ENCODE data around the gene C13orf46. TPM values are rescaled to one million over a fixed set of nuclear protein-coding genes. Genes with fewer than 3 reads are reported as not detected.
"Not testable (repeated sequence)": the region's sequence is repeated elsewhere in the genome, so short reads cannot be mapped to it uniquely, and the experiment has no call there.

Gene C13orf46
- polyA plus RNA-seq, 1 donor (not counting 4 experiments of a cell fraction or from before 2014, with no cell fraction given) = not detected

DNA sequence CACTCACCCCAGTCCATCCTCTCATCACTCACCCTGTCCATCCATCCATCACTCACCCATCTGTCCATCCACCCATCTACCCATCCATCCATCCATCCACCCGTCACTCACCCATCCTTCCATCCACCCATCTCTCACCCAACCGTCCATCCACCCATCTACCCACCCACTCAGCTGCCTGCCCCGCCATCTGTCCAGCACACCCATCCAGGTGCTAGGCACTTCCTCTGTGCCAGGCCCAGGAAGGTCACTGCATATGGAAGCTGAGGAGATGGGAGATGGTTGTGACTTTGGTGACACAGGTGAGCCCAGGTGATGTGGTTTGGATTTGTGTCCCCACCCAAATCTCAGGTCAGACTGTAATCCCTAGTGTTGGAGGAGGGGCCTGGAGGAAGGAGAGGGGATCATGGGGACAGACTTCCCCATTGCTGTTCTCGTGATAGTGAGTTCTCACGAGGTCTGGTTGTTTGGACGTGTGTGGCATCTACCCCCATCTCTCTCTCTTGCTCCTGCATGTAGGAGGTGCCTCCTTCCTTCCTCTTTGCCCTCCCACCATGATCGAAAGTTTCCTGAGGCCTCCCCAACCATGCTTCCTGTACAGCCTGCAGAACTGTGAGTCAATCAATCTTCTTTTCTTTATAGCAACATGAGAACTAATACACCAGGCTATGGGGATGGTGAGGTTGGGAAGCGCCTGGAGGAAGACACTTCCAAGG, 15.9 kb upstream of the C13orf46 start:
- H3K4me3 ChIP-seq (ENCODE audit: control insufficient read depth in 2 of 3, extremely low read depth in 1 of 3, insufficient read depth in 2 of 3, low read depth in 1 of 3, low read length in 3 of 3) = no peak overlapping the region
- no peaks in the 10 kb centered on the region for H3K4me1 ChIP-seq (ENCODE audit: control insufficient read depth, extremely low read depth, insufficient read depth, low read length)
- H3K79me2 ChIP-seq (ENCODE audit: control insufficient read depth, insufficient read depth, low read length) = no peaks in the 10 kb centered on the region
- peaks cover 3% of the 10 kb centered on the region for H3K9me3 ChIP-seq (ENCODE audit: control insufficient read depth, low read depth, low read length)
- no peaks in the 10 kb centered on the region for H3K9me1 ChIP-seq (ENCODE audit: control insufficient read depth, extremely low read depth, insufficient read depth, low read length)
- H3K27me3 ChIP-seq (ENCODE audit: control insufficient read depth, extremely low read depth, insufficient read depth, low read length) = no peaks in the 10 kb centered on the region
- DNase-seq (ENCODE audit: low read depth, low spot score) (no peak), FAIRE-seq (no peak)
- no peaks in the 10 kb centered on the region for H4K20me1 ChIP-seq (ENCODE audit: control insufficient read depth, extremely low read depth, insufficient read depth, low read length)
- no peak overlapping the region for H3K4me2 ChIP-seq (ENCODE audit: control insufficient read depth, extremely low read depth, insufficient read depth, low read depth, low read length)
- dilution Hi-C loops (cut with MboI; ENCODE audit: extremely low pct_ligation_motif_present, low sequenced_read_pairs) = no loop called here
- no peak overlapping the region for H3K9ac ChIP-seq (ENCODE audit: control insufficient read depth, extremely low read depth, insufficient read depth, low read length)
- H3K27ac ChIP-seq (ENCODE audit: control insufficient read depth, insufficient read depth, low read length) = no peak overlapping the region
- no peak overlapping the region for H2AFZ ChIP-seq (ENCODE audit: control insufficient read depth, low read length)
- no peak for TF ChIP-seq EZH2 (IDR thresholded peaks at IDR 0.05; ENCODE audit: low read length)
- TF ChIP-seq, protein P1, sequence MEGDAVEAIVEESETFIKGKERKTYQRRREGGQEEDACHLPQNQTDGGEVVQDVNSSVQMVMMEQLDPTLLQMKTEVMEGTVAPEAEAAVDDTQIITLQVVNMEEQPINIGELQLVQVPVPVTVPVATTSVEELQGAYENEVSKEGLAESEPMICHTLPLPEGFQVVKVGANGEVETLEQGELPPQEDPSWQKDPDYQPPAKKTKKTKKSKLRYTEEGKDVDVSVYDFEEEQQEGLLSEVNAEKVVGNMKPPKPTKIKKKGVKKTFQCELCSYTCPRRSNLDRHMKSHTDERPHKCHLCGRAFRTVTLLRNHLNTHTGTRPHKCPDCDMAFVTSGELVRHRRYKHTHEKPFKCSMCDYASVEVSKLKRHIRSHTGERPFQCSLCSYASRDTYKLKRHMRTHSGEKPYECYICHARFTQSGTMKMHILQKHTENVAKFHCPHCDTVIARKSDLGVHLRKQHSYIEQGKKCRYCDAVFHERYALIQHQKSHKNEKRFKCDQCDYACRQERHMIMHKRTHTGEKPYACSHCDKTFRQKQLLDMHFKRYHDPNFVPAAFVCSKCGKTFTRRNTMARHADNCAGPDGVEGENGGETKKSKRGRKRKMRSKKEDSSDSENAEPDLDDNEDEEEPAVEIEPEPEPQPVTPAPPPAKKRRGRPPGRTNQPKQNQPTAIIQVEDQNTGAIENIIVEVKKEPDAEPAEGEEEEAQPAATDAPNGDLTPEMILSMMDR (optimal IDR thresholded peaks at IDR 0.05 in 1 of 3, IDR thresholded peaks at IDR 0.05 in 1 of 3, conservative IDR thresholded peaks at IDR 0.05 in 1 of 3; ENCODE audit: extremely low read depth in 1 of 3, insufficient read depth in 2 of 3, low read length in 3 of 3) = no peak
- H3K36me3 ChIP-seq (ENCODE audit: control insufficient read depth in 2 of 2, extremely low read depth in 1 of 2, insufficient read depth in 2 of 2, low read length in 2 of 2) = no peaks in the 10 kb centered on the region

DNA sequence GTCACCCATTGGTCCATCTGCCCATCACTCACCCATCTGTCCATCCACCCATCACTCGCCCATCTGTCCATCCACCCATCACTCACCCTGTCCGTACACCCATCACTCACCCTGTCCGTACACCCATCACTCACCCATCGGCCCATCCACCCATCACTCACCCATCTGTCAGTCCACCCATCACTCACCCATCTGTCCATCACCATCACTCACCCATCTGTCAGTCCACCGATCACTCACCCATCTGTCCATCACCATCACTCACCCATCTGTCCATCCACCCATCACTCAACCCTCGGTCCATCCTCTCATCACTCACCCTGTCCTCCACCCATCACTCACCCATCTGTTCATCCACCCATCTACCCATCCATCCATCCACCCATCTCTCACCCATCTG, 15.0 kb upstream of the C13orf46 start:
- H3K9me3 ChIP-seq (ENCODE audit: control insufficient read depth, low read depth, low read length); H4K20me1 ChIP-seq (ENCODE audit: control insufficient read depth, extremely low read depth, insufficient read depth, low read length); H3K4me2 ChIP-seq (ENCODE audit: control insufficient read depth, extremely low read depth, insufficient read depth, low read depth, low read length); H3K27ac ChIP-seq (ENCODE audit: control insufficient read depth, insufficient read depth, low read length); H3K36me3 ChIP-seq (ENCODE audit: control insufficient read depth in 2 of 2, extremely low read depth in 1 of 2, insufficient read depth in 2 of 2, low read length in 2 of 2); H3K4me1 ChIP-seq (ENCODE audit: control insufficient read depth, extremely low read depth, insufficient read depth, low read length); FAIRE-seq; H3K27me3 ChIP-seq (ENCODE audit: control insufficient read depth, extremely low read depth, insufficient read depth, low read length); H2AFZ ChIP-seq (ENCODE audit: control insufficient read depth, low read length); H3K4me3 ChIP-seq (ENCODE audit: control insufficient read depth in 2 of 3, extremely low read depth in 1 of 3, insufficient read depth in 2 of 3, low read depth in 1 of 3, low read length in 3 of 3); H3K9me1 ChIP-seq (ENCODE audit: control insufficient read depth, extremely low read depth, insufficient read depth, low read length); DNase-seq (ENCODE audit: low read depth, low spot score); dilution Hi-C loops (cut with MboI; ENCODE audit: extremely low pct_ligation_motif_present, low sequenced_read_pairs); H3K79me2 ChIP-seq (ENCODE audit: control insufficient read depth, insufficient read depth, low read length); H3K9ac ChIP-seq (ENCODE audit: control insufficient read depth, extremely low read depth, insufficient read depth, low read length): not testable (repeated sequence)

DNA sequence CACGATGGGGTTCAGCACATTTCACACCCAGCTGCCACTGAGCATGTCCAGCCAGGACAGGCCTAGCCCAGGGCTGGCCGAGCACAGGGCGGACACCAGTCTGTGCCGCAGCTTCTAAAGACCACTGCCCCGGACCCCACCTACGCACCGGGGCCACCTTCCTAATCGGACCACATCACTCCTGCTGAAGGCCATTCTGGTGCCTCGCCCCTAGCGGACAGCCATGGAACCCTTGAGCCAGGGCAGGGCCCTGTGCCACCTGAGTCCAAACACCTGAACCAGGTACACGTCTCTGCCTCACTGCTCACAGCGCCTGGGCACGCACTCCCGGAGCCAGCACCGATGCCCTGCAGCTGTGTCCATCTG, 8.4 kb upstream of the C13orf46 start:
- dilution Hi-C loops (cut with MboI; ENCODE audit: extremely low pct_ligation_motif_present, low sequenced_read_pairs) = no loop called here
- H3K4me1 ChIP-seq (ENCODE audit: control insufficient read depth, extremely low read depth, insufficient read depth, low read length) = no peaks in the 10 kb centered on the region
- H3K9me3 ChIP-seq (ENCODE audit: control insufficient read depth, low read depth, low read length) = no peaks in the 10 kb centered on the region
- H3K79me2 ChIP-seq (ENCODE audit: control insufficient read depth, insufficient read depth, low read length) = no peaks in the 10 kb centered on the region
- FAIRE-seq (no peak), DNase-seq (ENCODE audit: low read depth, low spot score) (no peak)
- no peaks in the 10 kb centered on the region for H3K36me3 ChIP-seq (ENCODE audit: control insufficient read depth in 2 of 2, extremely low read depth in 1 of 2, insufficient read depth in 2 of 2, low read length in 2 of 2)
- TF ChIP-seq EZH2 (IDR thresholded peaks at IDR 0.05; ENCODE audit: low read length) = no peak
- TF ChIP-seq, protein P1 (optimal IDR thresholded peaks at IDR 0.05 in 1 of 3, IDR thresholded peaks at IDR 0.05 in 1 of 3, conservative IDR thresholded peaks at IDR 0.05 in 1 of 3; ENCODE audit: extremely low read depth in 1 of 3, insufficient read depth in 2 of 3, low read length in 3 of 3) = no peak
- H3K27ac ChIP-seq (ENCODE audit: control insufficient read depth, insufficient read depth, low read length) = no peak overlapping the region
- H4K20me1 ChIP-seq (ENCODE audit: control insufficient read depth, extremely low read depth, insufficient read depth, low read length) = no peaks in the 10 kb centered on the region
- no peak overlapping the region for H3K9ac ChIP-seq (ENCODE audit: control insufficient read depth, extremely low read depth, insufficient read depth, low read length)
- no peak overlapping the region for H2AFZ ChIP-seq (ENCODE audit: control insufficient read depth, low read length)
- no peaks in the 10 kb centered on the region for H3K9me1 ChIP-seq (ENCODE audit: control insufficient read depth, extremely low read depth, insufficient read depth, low read length)
- no peak overlapping the region for H3K4me3 ChIP-seq (ENCODE audit: control insufficient read depth in 2 of 3, extremely low read depth in 1 of 3, insufficient read depth in 2 of 3, low read depth in 1 of 3, low read length in 3 of 3)
- H3K4me2 ChIP-seq (ENCODE audit: control insufficient read depth, extremely low read depth, insufficient read depth, low read depth, low read length) = no peak overlapping the region
- H3K27me3 ChIP-seq (ENCODE audit: control insufficient read depth, extremely low read depth, insufficient read depth, low read length) = no peaks in the 10 kb centered on the region
